T-cell (primary cell): ENCODE data around the gene BAIAP2L1. TPM values are rescaled to one million over a fixed set of nuclear protein-coding genes. Genes with fewer than 3 reads are reported as not detected.
A peak's percentile ranks its signal among the peaks of the same experiment; 100 is the strongest.

Experiments used
- ATAC-seq, 4 experiments: fragments of 200-7000 bp in 3 of 4; fragments of 150-1000 bp in 1 of 4; cut with Tn5 transposase; replicated peaks in 1 of 4; 1 replicate in 3 of 4; 2 replicates in 1 of 4; pipeline ENCODE4 v1.10.0; 2021; ENCODE audit warnings: moderate library complexity in 3 of 4, mild to moderate bottlenecking in 2 of 4, moderate number of reproducible peaks in 1 of 4
- CTCF ChIA-PET, 2 donors: fragments of 300-600 bp; sonication (Branson Sonifier 250); formaldehyde crosslinking; loops; one replicate each; lab custom pipeline; 2022; ENCODE audit warnings: antibody characterized with exemption in 2 of 2; lab: Charles Lee
- POLR2A ChIA-PET, 2 donors: fragments of 300-600 bp; sonication (Branson Sonifier 250); formaldehyde crosslinking; loops; one replicate each; lab custom pipeline; 2022; ENCODE audit warnings: antibody characterized with exemption in 2 of 2; lab: Charles Lee
- DNase-seq, 35 experiments: peaks; one replicate each; pipeline versions ENCODE4 v3.0.0 to v3.0.0-alpha.2; 2013 to 2023
- H3K27ac ChIP-seq: one replicate; pipeline ENCODE4 v1.5.1; 2013; ENCODE audit warnings: low read length
- H3K27me3 ChIP-seq, 2 experiments: replicated peaks in 1 of 2; 1 replicate in 1 of 2; 2 replicates in 1 of 2; pipeline versions ENCODE4 v1.6.1 to v1.7.0; 2013; ENCODE audit warnings: low read length in 1 of 2, mixed read lengths in 1 of 2; ENCODE audit not compliant: control insufficient read depth in 2 of 2, insufficient read depth in 2 of 2; ENCODE audit errors: extremely low read depth in 1 of 2
- H3K36me3 ChIP-seq, 2 donors: 1 replicate in 1 of 2; 2 replicates in 1 of 2; pipeline versions ENCODE4 v1.6.1 to v1.7.0; 2013; ENCODE audit warnings: low read length in 1 of 2; ENCODE audit not compliant: control insufficient read depth in 2 of 2, insufficient read depth in 1 of 2; ENCODE audit errors: extremely low read depth in 1 of 2
- H3K4me1 ChIP-seq, 2 experiments: 1 replicate in 1 of 2; 2 replicates in 1 of 2; pipeline versions ENCODE4 v1.6.1 to v1.7.0; 2013; ENCODE audit warnings: low read length in 2 of 2, mixed read lengths in 1 of 2; ENCODE audit not compliant: insufficient read depth in 2 of 2, control insufficient read depth in 1 of 2; ENCODE audit errors: extremely low read depth in 1 of 2
- H3K4me3 ChIP-seq, 2 donors: 1 replicate in 1 of 2; 2 replicates in 1 of 2; pipeline versions ENCODE4 v1.5.1 to v1.7.0; 2013; ENCODE audit warnings: mild to moderate bottlenecking in 2 of 2, low read length in 1 of 2, moderate library complexity in 1 of 2; ENCODE audit not compliant: control insufficient read depth in 1 of 2; ENCODE audit errors: extremely low read depth in 1 of 2
- H3K9me3 ChIP-seq: 2 replicates; pipeline ENCODE4 v1.7.0; 2013
- H3K27ac Mint-ChIP-seq, 2 donors: one replicate each; pipeline ENCODE4 v1.8.0; 2020 to 2021; ENCODE audit warnings: mild to moderate bottlenecking in 2 of 2, mixed read lengths in 2 of 2
- H3K27me3 Mint-ChIP-seq, 2 donors: one replicate each; pipeline ENCODE4 v1.8.0; 2021 to 2022; ENCODE audit warnings: mixed read lengths in 2 of 2
- H3K36me3 Mint-ChIP-seq: one replicate; pipeline ENCODE4 v1.8.0; 2021; ENCODE audit warnings: mixed read lengths
- H3K4me1 Mint-ChIP-seq, 3 donors: one replicate each; pipeline ENCODE4 v1.8.0; 2020 to 2022; ENCODE audit warnings: mixed read lengths in 3 of 3, mild to moderate bottlenecking in 1 of 3
- H3K4me3 Mint-ChIP-seq, 3 donors: one replicate each; pipeline ENCODE4 v1.8.0; 2020 to 2022; ENCODE audit warnings: mild to moderate bottlenecking in 3 of 3, mixed read lengths in 3 of 3, moderate library complexity in 3 of 3
- H3K9me3 Mint-ChIP-seq, 3 donors: one replicate each; pipeline ENCODE4 v1.8.0; 2020 to 2022; ENCODE audit warnings: mixed read lengths in 3 of 3
- WGBS: methylation state at CpG from one replicate; pipeline ENCODE4 v1.1.5; 2013; ENCODE audit warnings: missing lambda C conversion rate; ENCODE audit not compliant: insufficient coverage; 5-methylcytosine and 5-hydroxymethylcytosine counted together
- total RNA-seq, 35 experiments: library from RNA in 6 of 35; stranded (reverse) in 6 of 35; fragments of 120-200 nt in 1 of 35; gene quantifications; one replicate each; pipeline versions ENCODE4 v1.2.1 to v1.2.4 and lab custom pipeline; 2013 to 2026

BAIAP2L1 gene
- total RNA-seq, 5 donors from 2014 or later (not counting 1 experiment from before 2014, with no cell fraction given) = 0.92 to 2.6 (median 1.5) TPM

GRCh38 chr7:98285157-98286092 lies 115.5 kb downstream of the BAIAP2L1 start:
- H3K27ac Mint-ChIP-seq = no peak overlapping the region
- WGBS = 92% methylated on average over 16 of the region's 21 CpGs
- no peak for ATAC-seq
- Histone ChIP-seq H3K4me1 (peaks cover 4 to 62% of the 10 kb centered on the region in 2 experiments), H3K4me3 (no peak overlapping the region), H3K36me3 (peaks cover 0 to 4% of the 10 kb centered on the region in 2 donors), H3K27ac (no peak overlapping the region), H3K9me3 (no peaks in the 10 kb centered on the region), H3K27me3 (no peaks in the 10 kb centered on the region)
- H3K36me3 Mint-ChIP-seq = no peaks in the 10 kb centered on the region
- ChIA-PET POLR2A (interaction anchor here in 1 of 2 donors (0.5 kb wide), 1 partner anchor 35 kb away, joined by 5 read pairs; no protein-coding TSS in a partner anchor), CTCF (no interaction called here)
- H3K4me1 Mint-ChIP-seq = peaks cover 31 to 44% (median 44%) of the 10 kb centered on the region in 3 donors
- no peaks in the 10 kb centered on the region for H3K9me3 Mint-ChIP-seq
- peak overlapping the region in 1 of 3 donors; percentile 77 for H3K4me3 Mint-ChIP-seq
- no peak for DNase-seq
- no peaks in the 10 kb centered on the region for H3K27me3 Mint-ChIP-seq

DNA sequence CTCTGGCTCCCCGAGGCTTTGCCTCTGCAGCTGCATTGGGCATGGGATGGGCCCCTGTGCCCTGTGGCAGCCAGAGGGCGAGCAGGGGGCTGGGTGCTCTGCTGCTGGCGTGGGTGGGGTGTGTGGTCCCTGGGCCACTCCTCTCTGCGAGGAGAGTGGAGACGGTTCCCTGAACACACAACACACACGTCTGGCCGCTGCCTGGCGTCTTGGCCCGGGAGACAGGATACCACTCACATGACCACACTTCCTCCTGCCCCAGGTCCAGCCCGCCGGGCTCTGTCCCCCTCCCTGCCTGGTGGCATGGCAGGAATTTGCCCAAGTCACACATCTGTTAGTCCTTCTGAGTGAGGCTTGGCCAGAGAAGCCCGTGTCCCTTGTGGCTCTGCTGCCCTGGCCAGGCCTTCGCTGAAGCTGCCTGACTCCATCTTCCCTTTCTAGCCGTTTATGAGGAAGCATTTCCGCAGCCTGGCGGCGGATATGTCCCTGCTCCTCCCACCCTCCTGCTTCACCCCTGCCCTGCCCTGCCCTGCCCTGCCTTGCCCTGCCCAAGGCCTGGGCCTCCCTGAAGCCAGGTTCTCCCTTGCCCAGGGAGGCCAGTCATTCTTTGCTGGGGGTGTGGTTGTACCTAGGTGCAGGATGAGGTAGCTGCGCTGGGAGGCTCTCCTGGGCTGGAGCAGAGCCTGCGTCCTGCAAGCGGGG lies 116.4 kb downstream of the BAIAP2L1 start:
- Mint-ChIP-seq H3K9me3 (no peaks in the 10 kb centered on the region), H3K27ac (peak overlapping the region; percentile 46 to 52), H3K27me3 (no peaks in the 10 kb centered on the region), H3K4me1 (peaks cover 31 to 46% (median 41%) of the 10 kb centered on the region in 3 donors), H3K4me3 (peak overlapping the region; percentile 49 to 79 (median 77)), H3K36me3 (no peaks in the 10 kb centered on the region)
- peaks cover 4 to 65% of the 10 kb centered on the region in 2 experiments for H3K4me1 ChIP-seq
- H3K27me3 ChIP-seq = no peaks in the 10 kb centered on the region
- no peak overlapping the region for H3K4me3 ChIP-seq
- 76% methylated on average over 9 of the region's 20 CpGs for WGBS
- no peaks in the 10 kb centered on the region for H3K9me3 ChIP-seq
- CTCF ChIA-PET = no interaction called here
- H3K27ac ChIP-seq = no peak overlapping the region
- DNase-seq (no peak), ATAC-seq (no peak)
- H3K36me3 ChIP-seq = peaks cover 0 to 4% of the 10 kb centered on the region in 2 donors
- POLR2A ChIA-PET = no interaction called here

DNA sequence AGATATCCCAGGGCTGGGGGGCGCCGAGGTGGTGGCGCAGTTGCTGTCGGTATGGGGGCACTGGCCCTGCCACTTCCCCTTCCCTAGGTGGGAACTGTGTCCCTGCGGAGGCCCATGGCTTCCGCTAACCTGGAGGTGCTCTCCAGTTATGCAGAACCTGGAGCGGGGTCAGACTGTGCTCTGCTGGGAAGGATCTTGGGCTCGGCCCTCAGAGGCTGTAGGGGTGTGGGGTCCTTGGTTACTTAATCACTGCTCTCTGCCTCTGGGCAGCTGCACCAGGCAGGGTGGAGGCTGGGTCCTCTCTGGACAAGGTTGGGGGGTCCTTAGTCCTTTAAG lies 117.0 kb downstream of the BAIAP2L1 start:
- H3K27ac Mint-ChIP-seq = peak overlapping the region in 1 of 2 donors; percentile 46
- H3K9me3 Mint-ChIP-seq = no peaks in the 10 kb centered on the region
- H3K27ac ChIP-seq = no peak overlapping the region
- no peaks in the 10 kb centered on the region for H3K27me3 Mint-ChIP-seq
- peak overlapping the region in 1 of 2 donors; percentile 35 for H3K4me3 ChIP-seq
- no peaks in the 10 kb centered on the region for H3K27me3 ChIP-seq
- 93% methylated on average over 6 of the region's 8 CpGs for WGBS
- CTCF ChIA-PET = no interaction called here
- H3K9me3 ChIP-seq = no peaks in the 10 kb centered on the region
- H3K4me1 ChIP-seq = peaks cover 4 to 65% of the 10 kb centered on the region in 2 experiments
- POLR2A ChIA-PET = no interaction called here
- no peaks in the 10 kb centered on the region for H3K36me3 Mint-ChIP-seq
- no peak for ATAC-seq
- peaks cover 0 to 4% of the 10 kb centered on the region in 2 donors for H3K36me3 ChIP-seq
- peak overlapping the region in 2 of 3 donors; percentile 77 to 79 for H3K4me3 Mint-ChIP-seq
- peaks cover 31 to 46% (median 41%) of the 10 kb centered on the region in 3 donors for H3K4me1 Mint-ChIP-seq
- DNase-seq = no peak

- H3K36me3 ChIP-seq = peaks cover 0 to 4% of the 10 kb centered on the region in 2 donors
- no peak for ATAC-seq
- peaks cover 4 to 65% of the 10 kb centered on the region in 2 experiments for H3K4me1 ChIP-seq
- H3K9me3 ChIP-seq = no peaks in the 10 kb centered on the region
- H3K27ac Mint-ChIP-seq = peak overlapping the region; percentile 63 to 79
- no peaks in the 10 kb centered on the region for H3K27me3 ChIP-seq
- no peak for DNase-seq
- 94% methylated on average over 11 of the region's 19 CpGs for WGBS
- peaks cover 27 to 42% (median 39%) of the 10 kb centered on the region in 3 donors for H3K4me1 Mint-ChIP-seq
- H3K4me3 ChIP-seq = peak overlapping the region in 1 of 2 donors; percentile 35
- POLR2A ChIA-PET = no interaction called here
- H3K36me3 Mint-ChIP-seq = no peaks in the 10 kb centered on the region
- H3K4me3 Mint-ChIP-seq = peak overlapping the region; percentile 77 to 84 (median 79)
- H3K27ac ChIP-seq = no peak overlapping the region
- CTCF ChIA-PET = interaction anchor here in 1 of 2 donors (0.9 kb wide), 1 partner anchor 32 kb away, joined by 4 read pairs; no protein-coding TSS in a partner anchor
- no peaks in the 10 kb centered on the region for H3K9me3 Mint-ChIP-seq
- H3K27me3 Mint-ChIP-seq = no peaks in the 10 kb centered on the region
Observed at GRCh38 chr7:98283127-98283886, 117.6 kb downstream of the BAIAP2L1 start.

DNA sequence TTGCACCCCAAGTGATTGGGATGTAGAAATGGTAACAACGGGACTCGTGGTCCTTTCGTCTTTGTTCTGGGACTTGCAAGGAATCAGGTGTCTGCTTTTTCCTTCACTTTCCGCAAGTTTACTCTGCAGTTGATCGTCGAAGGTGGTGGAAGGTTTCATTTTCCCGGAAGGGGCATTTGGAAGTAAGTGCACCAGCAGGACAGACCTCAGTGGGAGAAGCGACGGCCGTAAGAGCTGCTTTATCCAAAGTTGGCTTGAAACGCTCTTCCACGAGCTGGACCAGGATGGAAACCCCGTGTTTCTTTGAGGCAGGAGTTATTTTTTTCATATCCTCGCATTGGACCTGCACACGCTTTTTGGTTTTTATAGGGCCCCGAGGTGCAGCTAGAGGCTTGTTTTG lies 118.2 kb downstream of the BAIAP2L1 start:
- 82% methylated on average over 5 of the region's 16 CpGs for WGBS

More for the DNA sequence above, 118.2 kb downstream of the BAIAP2L1 start:
- H3K4me1 Mint-ChIP-seq = peaks cover 26 to 41% (median 39%) of the 10 kb centered on the region in 3 donors
- H3K27me3 Mint-ChIP-seq = no peaks in the 10 kb centered on the region
- no peaks in the 10 kb centered on the region for H3K9me3 ChIP-seq
- no peaks in the 10 kb centered on the region for H3K9me3 Mint-ChIP-seq
- CTCF ChIA-PET = interaction anchor here in 1 of 2 donors (0.9 kb wide), 1 partner anchor 32 kb away, joined by 4 read pairs; no protein-coding TSS in a partner anchor
- no peaks in the 10 kb centered on the region for H3K27me3 ChIP-seq
- DNase-seq (no peak), ATAC-seq (no peak)
- H3K27ac ChIP-seq = no peak overlapping the region
- H3K4me3 ChIP-seq = peak overlapping the region in 1 of 2 donors; percentile 63
- H3K4me3 Mint-ChIP-seq = peak overlapping the region; percentile 77 to 84 (median 79)
- H3K36me3 ChIP-seq = peaks cover 0 to 4% of the 10 kb centered on the region in 2 donors
- no peaks in the 10 kb centered on the region for H3K36me3 Mint-ChIP-seq
- POLR2A ChIA-PET = no interaction called here
- peaks cover 4 to 63% of the 10 kb centered on the region in 2 experiments for H3K4me1 ChIP-seq
- H3K27ac Mint-ChIP-seq = peak overlapping the region; percentile 63 to 79
